ENCODE data around the gene GRIK2. TPM values are rescaled to one million over a fixed set of nuclear protein-coding genes. Genes with fewer than 3 reads are reported as not detected.

GRIK2 gene
- total and polyA plus RNA-seq, 3 experiments from 2014 or later, result not detected

GRCh38 chr6:101640131-101640530, 246.6 kb downstream of the GRIK2 start:
- Histone ChIP-seq H3K9me3 (ENCODE audit: low read length) (no peaks in the 10 kb centered on the region), H3K27me3 (ENCODE audit: insufficient read depth, low read length, poor library complexity, severe bottlenecking) (no peaks in the 10 kb centered on the region), H3K27ac (ENCODE audit: low read depth, low read length) (no peak overlapping the region), H3K4me1 (ENCODE audit: insufficient read depth, low read length) (no peaks in the 10 kb centered on the region), H3K36me3 (ENCODE audit: insufficient read depth, low read length) (no peaks in the 10 kb centered on the region), H3K4me3 (ENCODE audit: low read length) (no peak overlapping the region)
- no peaks in the 10 kb centered on the region for H3K36me3 Mint-ChIP-seq
- no peaks in the 10 kb centered on the region for H3K27me3 Mint-ChIP-seq
- H3K9me3 Mint-ChIP-seq, result peaks cover 0 to 5% (median 2%) of the 10 kb centered on the region in 5 donors
- H3K27ac Mint-ChIP-seq, result no peak overlapping the region
- no peak overlapping the region for H3K4me3 Mint-ChIP-seq
- CTCF ChIA-PET, result no interaction called here
- no peak for DNase-seq
- no peaks in the 10 kb centered on the region for H3K4me1 Mint-ChIP-seq
- POLR2A ChIA-PET, result no interaction called here

DNA sequence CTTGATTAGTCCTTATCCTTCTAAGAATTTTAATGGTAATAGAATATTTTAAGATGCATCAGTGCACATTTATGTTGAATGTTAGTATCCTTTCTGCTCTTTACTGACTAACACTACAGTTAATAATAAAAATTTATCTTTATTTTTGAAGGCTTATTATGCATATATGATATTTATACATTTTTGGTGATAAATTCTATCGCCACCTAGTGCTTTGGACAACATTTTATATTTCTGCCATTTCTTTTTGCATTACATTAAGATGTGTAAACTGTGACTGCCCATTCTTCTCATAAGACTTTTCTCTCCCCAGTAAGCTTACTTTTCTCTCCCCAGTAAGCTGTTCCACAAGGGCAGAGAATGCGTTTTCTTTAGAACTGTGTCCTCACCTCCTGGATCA, 252.3 kb downstream of the GRIK2 start:
- no peaks in the 10 kb centered on the region for H3K9me3 Mint-ChIP-seq
- no peaks in the 10 kb centered on the region for H3K9me3 ChIP-seq (ENCODE audit: low read length)
- no peaks in the 10 kb centered on the region for H3K36me3 ChIP-seq (ENCODE audit: insufficient read depth, low read length)
- H3K4me3 ChIP-seq (ENCODE audit: low read length), result no peak overlapping the region
- H3K27ac ChIP-seq (ENCODE audit: low read depth, low read length), result no peak overlapping the region
- ChIA-PET CTCF (no interaction called here), POLR2A (no interaction called here)
- DNase-seq, result no peak
- H3K27me3 Mint-ChIP-seq, result no peaks in the 10 kb centered on the region
- H3K36me3 Mint-ChIP-seq, result no peaks in the 10 kb centered on the region
- H3K27me3 ChIP-seq (ENCODE audit: insufficient read depth, low read length, poor library complexity, severe bottlenecking), result no peaks in the 10 kb centered on the region
- no peak overlapping the region for H3K27ac Mint-ChIP-seq
- H3K4me1 ChIP-seq (ENCODE audit: insufficient read depth, low read length), result no peaks in the 10 kb centered on the region
- no peak overlapping the region for H3K4me3 Mint-ChIP-seq
- H3K4me1 Mint-ChIP-seq, result no peaks in the 10 kb centered on the region

- no peaks in the 10 kb centered on the region for H3K4me1 ChIP-seq (ENCODE audit: insufficient read depth, low read length)
- no peaks in the 10 kb centered on the region for H3K9me3 ChIP-seq (ENCODE audit: low read length)
- CTCF ChIA-PET, result no interaction called here
- no peak overlapping the region for H3K4me3 Mint-ChIP-seq
- H3K4me1 Mint-ChIP-seq, result no peaks in the 10 kb centered on the region
- no peaks in the 10 kb centered on the region for H3K36me3 ChIP-seq (ENCODE audit: insufficient read depth, low read length)
- no peak overlapping the region for H3K27ac ChIP-seq (ENCODE audit: low read depth, low read length)
- no peaks in the 10 kb centered on the region for H3K27me3 Mint-ChIP-seq
- H3K4me3 ChIP-seq (ENCODE audit: low read length), result no peak overlapping the region
- peaks cover 0 to 6% (median 0%) of the 10 kb centered on the region in 5 donors for H3K9me3 Mint-ChIP-seq
- H3K36me3 Mint-ChIP-seq, result no peaks in the 10 kb centered on the region
- H3K27me3 ChIP-seq (ENCODE audit: insufficient read depth, low read length, poor library complexity, severe bottlenecking), result no peaks in the 10 kb centered on the region
- DNase-seq, result no peak
- H3K27ac Mint-ChIP-seq, result no peak overlapping the region
- POLR2A ChIA-PET, result no interaction called here
Measured at GRCh38 chr6:101650402-101651100, 257.0 kb downstream of the GRIK2 start.

GRCh38 chr6:101652079-101652478, 258.6 kb downstream of the GRIK2 start:
- H3K27ac ChIP-seq (ENCODE audit: low read depth, low read length), result no peak overlapping the region
- no peaks in the 10 kb centered on the region for H3K27me3 Mint-ChIP-seq
- no peak overlapping the region for H3K4me3 ChIP-seq (ENCODE audit: low read length)
- no peak for DNase-seq
- no peaks in the 10 kb centered on the region for H3K4me1 Mint-ChIP-seq
- no peaks in the 10 kb centered on the region for H3K36me3 Mint-ChIP-seq
- H3K36me3 ChIP-seq (ENCODE audit: insufficient read depth, low read length), result no peaks in the 10 kb centered on the region
- CTCF ChIA-PET, result no interaction called here
- H3K27ac Mint-ChIP-seq, result no peak overlapping the region
- no peaks in the 10 kb centered on the region for H3K27me3 ChIP-seq (ENCODE audit: insufficient read depth, low read length, poor library complexity, severe bottlenecking)
- POLR2A ChIA-PET, result no interaction called here
- H3K9me3 ChIP-seq (ENCODE audit: low read length), result no peaks in the 10 kb centered on the region
- H3K4me1 ChIP-seq (ENCODE audit: insufficient read depth, low read length), result no peaks in the 10 kb centered on the region
- H3K4me3 Mint-ChIP-seq, result no peak overlapping the region
- H3K9me3 Mint-ChIP-seq, result peaks cover 0 to 6% (median 0%) of the 10 kb centered on the region in 5 donors

GRCh38 chr6:101655109-101655508, 261.6 kb downstream of the GRIK2 start:
- Histone ChIP-seq H3K27me3 (ENCODE audit: insufficient read depth, low read length, poor library complexity, severe bottlenecking) (no peaks in the 10 kb centered on the region), H3K36me3 (ENCODE audit: insufficient read depth, low read length) (no peaks in the 10 kb centered on the region), H3K27ac (ENCODE audit: low read depth, low read length) (no peak overlapping the region), H3K4me3 (ENCODE audit: low read length) (no peak overlapping the region), H3K9me3 (ENCODE audit: low read length) (no peaks in the 10 kb centered on the region), H3K4me1 (ENCODE audit: insufficient read depth, low read length) (no peaks in the 10 kb centered on the region)
- Mint-ChIP-seq H3K4me3 (no peak overlapping the region), H3K27ac (no peak overlapping the region), H3K27me3 (no peaks in the 10 kb centered on the region), H3K4me1 (no peaks in the 10 kb centered on the region), H3K9me3 (peaks cover 0 to 9% (median 4%) of the 10 kb centered on the region in 5 donors), H3K36me3 (no peaks in the 10 kb centered on the region)
- CTCF ChIA-PET, result no interaction called here
- POLR2A ChIA-PET, result no interaction called here
- DNase-seq, result no peak

DNA sequence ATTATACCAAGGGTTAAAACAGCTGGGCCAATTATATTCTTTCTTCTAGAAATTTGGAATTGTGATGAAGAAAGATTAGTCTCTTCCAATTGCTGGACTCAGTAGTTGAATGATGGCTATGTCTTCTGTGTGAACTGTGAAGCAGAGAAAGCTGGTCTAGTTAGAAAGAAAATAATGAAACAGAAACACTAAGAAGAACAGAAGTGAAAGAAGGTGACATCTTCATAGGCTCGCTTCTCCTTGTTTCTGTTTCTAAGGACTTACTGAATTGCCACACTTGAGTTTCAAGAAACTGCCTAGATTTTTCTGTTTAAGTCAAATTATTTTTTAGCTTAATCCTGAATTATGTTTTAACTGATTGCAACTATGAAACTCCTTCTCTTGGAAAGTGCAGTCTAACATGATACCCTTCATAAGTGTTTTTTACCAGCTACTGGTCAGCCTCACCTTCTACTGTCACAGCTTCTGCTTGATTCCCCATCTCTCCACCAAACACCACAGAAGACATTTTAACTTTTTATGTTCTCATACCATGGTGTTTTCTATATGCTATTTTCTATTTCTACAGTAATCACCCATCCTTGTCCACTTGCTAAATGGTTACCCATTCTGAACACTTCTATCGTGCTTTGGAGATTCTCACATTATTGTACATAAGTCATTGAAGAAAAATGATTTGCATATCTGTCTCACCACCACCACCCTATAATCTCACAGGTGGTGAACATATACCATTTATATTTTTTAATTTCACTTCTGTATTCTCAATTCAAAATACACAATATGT, 268.8 kb downstream of the GRIK2 start:
- H3K9me3 Mint-ChIP-seq, result peaks cover 4 to 12% (median 7%) of the 10 kb centered on the region in 5 donors
- Histone ChIP-seq H3K27ac (ENCODE audit: low read depth, low read length) (no peak overlapping the region), H3K27me3 (ENCODE audit: insufficient read depth, low read length, poor library complexity, severe bottlenecking) (no peaks in the 10 kb centered on the region), H3K4me3 (ENCODE audit: low read length) (no peak overlapping the region), H3K36me3 (ENCODE audit: insufficient read depth, low read length) (no peaks in the 10 kb centered on the region), H3K9me3 (ENCODE audit: low read length) (no peaks in the 10 kb centered on the region), H3K4me1 (ENCODE audit: insufficient read depth, low read length) (no peaks in the 10 kb centered on the region)
- no peak for DNase-seq
- H3K27ac Mint-ChIP-seq, result no peak overlapping the region
- ChIA-PET POLR2A (no interaction called here), CTCF (no interaction called here)
- H3K4me3 Mint-ChIP-seq, result no peak overlapping the region
- H3K4me1 Mint-ChIP-seq, result no peaks in the 10 kb centered on the region
- no peaks in the 10 kb centered on the region for H3K27me3 Mint-ChIP-seq
- no peaks in the 10 kb centered on the region for H3K36me3 Mint-ChIP-seq

DNA sequence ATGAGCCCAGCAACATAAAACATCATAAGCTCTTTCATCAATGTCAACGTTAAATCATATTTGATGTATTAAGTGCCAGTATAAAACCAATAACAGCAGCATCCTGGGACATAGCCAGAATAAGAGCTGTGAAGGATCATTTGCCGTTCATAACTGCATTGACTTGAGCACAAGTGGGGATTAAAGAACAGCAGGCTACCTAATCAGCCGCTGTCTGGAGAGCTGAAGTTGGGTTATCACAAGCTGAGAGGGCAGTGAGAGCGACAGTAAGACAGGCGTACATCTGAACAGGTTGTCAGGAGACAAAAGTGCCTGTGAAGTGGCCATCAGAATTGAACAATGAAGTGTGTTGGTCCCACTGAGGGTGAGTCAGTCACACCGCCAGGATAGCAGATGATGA, 269.6 kb downstream of the GRIK2 start:
- Mint-ChIP-seq H3K27me3 (no peaks in the 10 kb centered on the region), H3K4me3 (no peak overlapping the region), H3K9me3 (peaks cover 4 to 12% (median 7%) of the 10 kb centered on the region in 5 donors), H3K4me1 (no peaks in the 10 kb centered on the region), H3K27ac (no peak overlapping the region), H3K36me3 (no peaks in the 10 kb centered on the region)
- no peaks in the 10 kb centered on the region for H3K4me1 ChIP-seq (ENCODE audit: insufficient read depth, low read length)
- H3K27me3 ChIP-seq (ENCODE audit: insufficient read depth, low read length, poor library complexity, severe bottlenecking), result no peaks in the 10 kb centered on the region
- H3K9me3 ChIP-seq (ENCODE audit: low read length), result no peaks in the 10 kb centered on the region
- CTCF ChIA-PET, result no interaction called here
- H3K4me3 ChIP-seq (ENCODE audit: low read length), result no peak overlapping the region
- DNase-seq, result no peak
- no peak overlapping the region for H3K27ac ChIP-seq (ENCODE audit: low read depth, low read length)
- POLR2A ChIA-PET, result no interaction called here
- no peaks in the 10 kb centered on the region for H3K36me3 ChIP-seq (ENCODE audit: insufficient read depth, low read length)

DNA sequence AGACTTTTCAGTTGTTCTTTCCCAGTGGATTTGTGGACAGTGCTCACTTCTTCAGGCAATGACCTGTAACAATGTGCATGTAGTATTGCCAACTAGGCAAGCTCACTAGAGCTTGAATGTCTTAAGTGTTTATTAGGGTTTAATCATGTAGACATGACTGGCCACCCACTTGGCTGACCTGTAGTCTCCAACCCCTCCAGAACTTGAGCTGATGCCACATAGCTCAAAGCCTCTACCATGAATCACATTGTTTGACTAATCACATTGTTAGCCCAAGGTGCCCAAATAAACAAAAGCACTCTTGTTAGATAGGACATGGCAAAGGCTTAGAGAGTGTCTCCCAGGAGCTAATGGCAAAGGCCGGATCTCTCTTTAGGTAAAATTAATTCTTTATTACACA, 272.7 kb downstream of the GRIK2 start:
- Histone ChIP-seq H3K27ac (ENCODE audit: low read depth, low read length) (no peak overlapping the region), H3K9me3 (ENCODE audit: low read length) (no peaks in the 10 kb centered on the region), H3K4me3 (ENCODE audit: low read length) (no peak overlapping the region), H3K4me1 (ENCODE audit: insufficient read depth, low read length) (no peaks in the 10 kb centered on the region), H3K27me3 (ENCODE audit: insufficient read depth, low read length, poor library complexity, severe bottlenecking) (no peaks in the 10 kb centered on the region), H3K36me3 (ENCODE audit: insufficient read depth, low read length) (no peaks in the 10 kb centered on the region)
- Mint-ChIP-seq H3K4me3 (no peak overlapping the region), H3K36me3 (no peaks in the 10 kb centered on the region), H3K4me1 (no peaks in the 10 kb centered on the region), H3K9me3 (peaks cover 2 to 8% (median 4%) of the 10 kb centered on the region in 5 donors), H3K27ac (no peak overlapping the region), H3K27me3 (no peaks in the 10 kb centered on the region)
- DNase-seq, result no peak
- ChIA-PET POLR2A (no interaction called here), CTCF (no interaction called here)
